Measurements from ENCODE around the gene HOXA4.
A peak's percentile ranks its signal among the peaks of the same experiment; 100 is the strongest.

The HOXA4 gene

GRCh38 chr7:27095050-27095896, 35.3 kb downstream of the HOXA4 start:
- no peak for DNase-seq (ENCODE audit: low spot score)
- TF ChIP-seq, protein P1, sequence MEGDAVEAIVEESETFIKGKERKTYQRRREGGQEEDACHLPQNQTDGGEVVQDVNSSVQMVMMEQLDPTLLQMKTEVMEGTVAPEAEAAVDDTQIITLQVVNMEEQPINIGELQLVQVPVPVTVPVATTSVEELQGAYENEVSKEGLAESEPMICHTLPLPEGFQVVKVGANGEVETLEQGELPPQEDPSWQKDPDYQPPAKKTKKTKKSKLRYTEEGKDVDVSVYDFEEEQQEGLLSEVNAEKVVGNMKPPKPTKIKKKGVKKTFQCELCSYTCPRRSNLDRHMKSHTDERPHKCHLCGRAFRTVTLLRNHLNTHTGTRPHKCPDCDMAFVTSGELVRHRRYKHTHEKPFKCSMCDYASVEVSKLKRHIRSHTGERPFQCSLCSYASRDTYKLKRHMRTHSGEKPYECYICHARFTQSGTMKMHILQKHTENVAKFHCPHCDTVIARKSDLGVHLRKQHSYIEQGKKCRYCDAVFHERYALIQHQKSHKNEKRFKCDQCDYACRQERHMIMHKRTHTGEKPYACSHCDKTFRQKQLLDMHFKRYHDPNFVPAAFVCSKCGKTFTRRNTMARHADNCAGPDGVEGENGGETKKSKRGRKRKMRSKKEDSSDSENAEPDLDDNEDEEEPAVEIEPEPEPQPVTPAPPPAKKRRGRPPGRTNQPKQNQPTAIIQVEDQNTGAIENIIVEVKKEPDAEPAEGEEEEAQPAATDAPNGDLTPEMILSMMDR (IDR thresholded peaks at IDR 0.05; ENCODE audit: extremely low read depth, missing control alignments): no peak

- TF ChIP-seq, protein P1 (IDR thresholded peaks at IDR 0.05; ENCODE audit: extremely low read depth, missing control alignments): no peak
- peak; percentile 19 for DNase-seq (ENCODE audit: low spot score)
Observed at GRCh38 chr7:27094304-27095049, 36.1 kb downstream of the HOXA4 start.

GRCh38 chr7:27093184-27093895, 37.2 kb downstream of the HOXA4 start:
- TF ChIP-seq, protein P1 (IDR thresholded peaks at IDR 0.05; ENCODE audit: extremely low read depth, missing control alignments): no peak
- peak; percentile 8 for DNase-seq (ENCODE audit: low spot score)

DNA sequence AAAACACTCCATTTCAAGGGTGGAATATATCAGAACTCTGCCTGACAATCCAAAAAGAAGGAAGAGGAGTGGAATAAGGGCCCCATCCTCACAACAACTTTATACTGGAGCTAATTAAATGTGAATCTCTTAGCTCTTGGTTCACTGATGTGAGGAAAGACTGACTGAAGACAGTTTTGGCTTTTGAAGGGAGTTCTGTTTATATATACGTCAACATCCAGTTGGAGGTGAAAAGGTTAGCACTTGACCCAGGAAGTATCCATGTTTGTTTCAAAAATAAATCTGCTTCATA, 37.8 kb downstream of the HOXA4 start:
- TF ChIP-seq, protein P1 (IDR thresholded peaks at IDR 0.05; ENCODE audit: extremely low read depth, missing control alignments): no peak
- no peak for DNase-seq (ENCODE audit: low spot score)

GRCh38 chr7:27091941-27092818, 38.4 kb downstream of the HOXA4 start:
- no peak for DNase-seq (ENCODE audit: low spot score)
- TF ChIP-seq, protein P1 (IDR thresholded peaks at IDR 0.05; ENCODE audit: extremely low read depth, missing control alignments): no peak

DNA sequence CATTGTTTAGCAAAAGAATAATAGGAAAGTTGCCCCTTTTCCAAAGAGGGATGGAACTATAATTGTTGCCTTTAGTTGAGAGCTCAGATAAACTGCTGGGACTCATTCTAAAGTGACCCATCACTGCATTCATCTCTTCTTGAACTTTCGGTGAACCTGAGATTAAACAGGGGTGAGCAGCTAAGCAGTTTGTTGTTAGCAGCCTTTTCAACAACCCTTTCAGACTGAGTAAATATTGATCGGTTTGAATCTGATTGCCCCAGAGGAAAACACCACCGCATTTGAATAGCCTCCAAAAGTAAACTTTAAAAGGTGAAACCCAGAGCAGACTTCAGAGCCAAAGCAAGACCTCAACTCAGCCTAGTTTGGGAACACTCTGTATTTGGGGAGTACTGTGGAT, 39.5 kb downstream of the HOXA4 start:
- DNase-seq (ENCODE audit: low spot score): no peak
- TF ChIP-seq, protein P1 (IDR thresholded peaks at IDR 0.05; ENCODE audit: extremely low read depth, missing control alignments): no peak

Measured in GM20000 (cell line).